ENCODE results near the gene COA1.

COA1 gene

DNA sequence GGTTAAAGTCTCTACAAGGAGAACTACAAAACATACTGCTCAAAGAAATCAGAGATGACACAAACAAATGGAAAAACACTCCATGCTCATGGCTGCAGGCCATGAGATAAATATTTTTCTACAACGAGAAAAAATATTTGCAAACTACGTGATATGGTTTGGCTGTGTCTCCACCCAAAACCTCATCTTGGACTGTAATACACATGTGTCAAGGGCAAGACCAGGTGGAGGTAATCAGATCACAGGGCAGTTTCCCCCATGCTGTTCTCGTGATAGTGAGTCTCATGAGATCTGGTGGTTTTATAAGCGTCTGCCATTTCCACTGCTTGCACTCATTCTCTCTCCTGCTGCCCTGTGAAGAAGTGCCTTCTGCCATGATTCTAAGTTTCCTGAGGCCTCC lies 57.8 kb downstream of the COA1 start:
- no peak for TF ChIP-seq ZNF274 (IDR thresholded peaks at IDR 0.05; ENCODE audit: low read depth, low read length)
- H3K4me3 ChIP-seq (ENCODE audit: low read length), result no peak overlapping the region

DNA sequence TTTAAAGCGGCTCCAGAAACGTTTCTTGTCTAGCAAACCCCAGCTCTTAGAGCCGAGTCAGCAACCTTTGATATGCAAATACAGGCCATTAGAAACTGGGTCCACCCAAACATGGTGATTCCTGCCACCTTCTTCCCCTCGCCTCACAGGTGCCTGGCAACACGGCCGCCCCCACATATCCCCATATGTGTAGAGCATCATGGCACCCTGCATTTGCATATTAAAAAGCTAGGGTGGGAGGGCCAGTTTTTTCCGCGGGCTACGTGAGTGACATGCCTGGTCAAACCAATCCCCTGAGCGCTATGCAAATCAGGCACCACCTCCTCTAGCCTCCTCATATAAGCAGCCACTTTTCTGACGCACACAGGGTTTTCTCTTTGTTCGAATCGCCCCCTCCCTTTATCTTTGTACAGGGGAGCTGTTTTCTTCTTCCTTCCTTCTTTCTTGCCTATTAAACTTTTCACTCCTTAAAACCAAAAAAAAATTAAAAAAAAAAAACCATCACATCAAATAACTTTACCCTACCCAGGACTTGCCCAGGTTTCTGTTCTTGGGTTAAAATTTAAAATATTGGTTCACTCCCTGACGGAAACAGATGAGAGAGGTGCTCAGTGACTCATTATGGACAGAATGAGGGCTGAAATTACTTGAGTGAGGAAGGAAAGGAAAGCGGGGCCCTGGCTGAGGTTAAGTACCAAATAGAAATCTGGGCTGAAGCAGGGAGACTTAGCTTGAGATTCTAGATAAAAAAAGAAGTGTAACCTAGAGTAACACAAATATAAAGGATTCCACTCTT lies 59.8 kb downstream of the COA1 start:
- no peak overlapping the region; the same call in 1 of the 2 replicates for H3K4me3 ChIP-seq (ENCODE audit: low read length)
- TF ChIP-seq ZNF274 (IDR thresholded peaks at IDR 0.05; ENCODE audit: low read depth, low read length), result no peak

GRCh38 chr7:43668035-43668434 lies 61.3 kb downstream of the COA1 start:
- no peak overlapping the region for H3K4me3 ChIP-seq (ENCODE audit: low read length)
- TF ChIP-seq ZNF274 (IDR thresholded peaks at IDR 0.05; ENCODE audit: low read depth, low read length), result no peak

DNA sequence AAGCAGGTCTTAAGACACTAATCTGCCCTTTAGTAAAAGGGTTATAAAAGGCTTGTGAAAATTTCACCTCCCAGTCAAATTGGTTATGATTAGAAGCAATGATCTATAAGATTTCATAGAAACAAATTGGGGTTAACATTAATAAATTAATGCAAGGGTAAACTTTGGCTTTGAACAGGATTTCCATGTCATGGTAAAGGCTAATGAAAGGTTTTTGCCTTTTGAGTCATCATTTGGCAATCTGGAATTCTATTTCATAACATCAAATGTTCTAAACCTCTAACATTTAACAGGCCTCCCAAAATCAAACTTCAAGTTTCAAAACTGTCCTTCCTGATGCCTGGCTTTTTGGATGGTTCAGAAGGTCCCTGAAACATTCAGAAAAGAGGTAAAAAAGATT lies 62.4 kb downstream of the COA1 start:
- TF ChIP-seq ZNF274 (IDR thresholded peaks at IDR 0.05; ENCODE audit: low read depth, low read length), result no peak
- no peak overlapping the region for H3K4me3 ChIP-seq (ENCODE audit: low read length)

DNA sequence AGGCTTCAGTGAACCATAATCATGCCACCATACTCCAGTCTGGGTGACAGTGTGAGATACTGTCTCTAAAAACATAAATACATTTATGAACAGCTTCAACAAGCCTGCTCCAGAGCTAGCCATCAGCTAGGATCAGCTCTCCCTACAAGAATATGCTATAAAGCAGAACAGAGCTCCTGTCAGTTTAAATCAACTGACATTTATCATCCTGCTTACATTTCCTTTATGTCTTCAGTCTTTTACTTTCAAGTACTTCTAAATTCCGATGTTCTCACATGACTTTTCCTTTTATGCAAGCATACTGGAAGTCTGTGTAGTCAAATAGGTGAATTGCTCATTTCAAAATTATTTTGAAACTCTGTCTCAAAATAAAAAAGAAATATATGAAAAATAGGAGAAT lies 64.6 kb downstream of the COA1 start:
- H3K4me3 ChIP-seq (ENCODE audit: low read length), result no peak overlapping the region
- TF ChIP-seq ZNF274 (IDR thresholded peaks at IDR 0.05; ENCODE audit: low read depth, low read length), result no peak

GRCh38 chr7:43660141-43660540 lies 69.2 kb downstream of the COA1 start:
- TF ChIP-seq ZNF274 (IDR thresholded peaks at IDR 0.05; ENCODE audit: low read depth, low read length), result no peak
- no peak overlapping the region for H3K4me3 ChIP-seq (ENCODE audit: low read length)

- H3K4me3 ChIP-seq (ENCODE audit: low read length), result no peak overlapping the region
- no peak for TF ChIP-seq ZNF274 (IDR thresholded peaks at IDR 0.05; ENCODE audit: low read depth, low read length)
Measured at GRCh38 chr7:43659549-43659896, 69.8 kb downstream of the COA1 start.

GRCh38 chr7:43658718-43659548 lies 70.4 kb downstream of the COA1 start:
- no peak for TF ChIP-seq ZNF274 (IDR thresholded peaks at IDR 0.05; ENCODE audit: low read depth, low read length)
- H3K4me3 ChIP-seq (ENCODE audit: low read length), result no peak overlapping the region; the same call in 1 of the 2 replicates

- H3K4me3 ChIP-seq (ENCODE audit: low read length), result no peak overlapping the region
Measured at GRCh38 chr7:43656997-43657396, 72.3 kb downstream of the COA1 start.

DNA sequence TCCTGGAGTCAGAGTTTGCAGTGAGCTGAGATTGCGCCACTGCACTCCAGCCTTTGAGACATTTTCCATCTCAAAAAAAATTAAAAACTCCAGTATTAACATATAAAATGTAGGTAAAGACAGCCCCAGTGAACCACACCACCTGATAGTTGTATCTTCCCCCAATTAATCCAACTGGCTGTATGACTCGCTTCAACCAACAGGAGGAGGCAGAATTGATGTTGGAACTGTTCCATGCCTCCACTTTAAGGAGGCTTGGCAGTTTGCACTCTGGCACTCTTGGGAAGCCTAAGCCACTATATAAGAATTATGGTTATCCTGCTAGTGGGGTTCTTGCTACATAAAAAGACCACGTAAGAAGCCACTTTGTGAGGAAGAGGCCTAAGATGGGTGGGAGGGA lies 73.7 kb downstream of the COA1 start:
- no peak for TF ChIP-seq ZNF274 (IDR thresholded peaks at IDR 0.05; ENCODE audit: low read depth, low read length)
- no peak overlapping the region for H3K4me3 ChIP-seq (ENCODE audit: low read length)

More at GRCh38 chr7:43656997-43657396, 72.3 kb downstream of the COA1 start:
- TF ChIP-seq ZNF274 (IDR thresholded peaks at IDR 0.05; ENCODE audit: low read depth, low read length), result no peak

GRCh38 chr7:43653891-43654504 lies 75.3 kb downstream of the COA1 start:
- TF ChIP-seq ZNF274 (IDR thresholded peaks at IDR 0.05; ENCODE audit: low read depth, low read length), result no peak
- H3K4me3 ChIP-seq (ENCODE audit: low read length), result no peak overlapping the region

DNA sequence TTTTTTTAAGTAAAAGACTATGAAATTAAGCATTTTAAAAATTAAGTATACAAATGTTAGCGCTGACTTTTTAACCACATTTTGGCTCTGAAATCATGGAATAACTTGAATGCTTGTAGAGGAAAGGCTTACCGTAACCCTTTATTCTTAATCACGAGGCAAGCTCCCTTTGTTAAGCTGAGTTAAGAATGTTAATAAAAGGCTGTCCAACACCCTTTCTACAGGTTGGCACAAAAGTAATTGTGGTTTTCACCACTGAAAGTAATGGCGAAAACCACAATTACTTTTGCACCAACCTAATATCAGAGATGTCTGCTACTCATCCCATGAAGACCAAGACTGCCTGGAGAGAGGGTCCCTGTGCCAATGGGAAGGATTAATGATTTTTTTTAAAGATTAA lies 75.9 kb downstream of the COA1 start:
- TF ChIP-seq ZNF274 (IDR thresholded peaks at IDR 0.05; ENCODE audit: low read depth, low read length), result no peak
- H3K4me3 ChIP-seq (ENCODE audit: low read length), result no peak overlapping the region

DNA sequence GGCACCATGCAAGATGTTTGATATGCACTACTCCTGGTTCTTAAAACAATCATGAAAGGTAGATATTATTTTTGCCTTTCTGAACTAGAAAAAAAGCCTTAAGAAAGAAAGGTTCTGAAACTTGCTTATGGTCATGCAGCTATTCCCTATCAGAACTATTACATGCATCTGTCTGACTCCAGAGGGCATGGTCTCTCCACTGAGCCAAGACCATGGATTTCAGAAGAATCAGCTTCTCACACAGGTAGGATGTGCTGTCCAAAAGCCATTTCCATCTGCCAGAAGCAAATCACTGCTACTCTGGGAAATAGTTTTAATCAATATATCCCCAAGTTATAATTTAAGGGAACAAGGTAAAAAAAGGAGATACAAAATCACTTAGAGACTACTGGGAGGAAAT lies 77.0 kb downstream of the COA1 start:
- no peak overlapping the region for H3K4me3 ChIP-seq (ENCODE audit: low read length)
- TF ChIP-seq ZNF274 (IDR thresholded peaks at IDR 0.05; ENCODE audit: low read depth, low read length), result no peak

- no peak for TF ChIP-seq ZNF274 (IDR thresholded peaks at IDR 0.05; ENCODE audit: low read depth, low read length)
- peak overlapping the region; percentile 47; the same call in 1 of the 2 replicates for H3K4me3 ChIP-seq (ENCODE audit: low read length)
Measured at GRCh38 chr7:43650457-43651052, 78.8 kb downstream of the COA1 start.
